Ishikawa (cell line): ENCODE measurements around the gene NFX1.

Source experiments
- CEBPB ChIP-seq: IDR thresholded peaks from 2 replicates; pipeline ENCODE4 v1.6.1; 2012
- CREB1 ChIP-seq: IDR thresholded peaks from 2 replicates; pipeline ENCODE4 v1.6.1; 2012; ENCODE audit warnings: low read depth
- EGR1 ChIP-seq: IDR thresholded peaks from 2 replicates; pipeline ENCODE4 v1.6.1; 2012
- EP300 ChIP-seq: IDR thresholded peaks from 2 replicates; pipeline ENCODE4 v1.6.1; 2012; ENCODE audit warnings: borderline replicate concordance
- FOXM1 ChIP-seq: IDR thresholded peaks from 2 replicates; pipeline ENCODE4 v1.6.1; 2012; ENCODE audit warnings: low read depth, borderline replicate concordance
- MAX ChIP-seq: IDR thresholded peaks from 2 replicates; pipeline ENCODE4 v1.6.1; 2012
- NFIC ChIP-seq: IDR thresholded peaks from 2 replicates; pipeline ENCODE4 v1.6.1; 2012
- RAD21 ChIP-seq: IDR thresholded peaks from 2 replicates; pipeline ENCODE4 v1.6.1; 2012; ENCODE audit warnings: low read depth
- REST ChIP-seq: IDR thresholded peaks from 2 replicates; pipeline ENCODE4 v1.6.1; 2012; ENCODE audit warnings: low read depth, mild to moderate bottlenecking
- TAF1 ChIP-seq: IDR thresholded peaks from 2 replicates; pipeline ENCODE4 v1.6.1; 2012; ENCODE audit warnings: low read depth, mild to moderate bottlenecking
- TCF12 ChIP-seq: IDR thresholded peaks from 2 replicates; pipeline ENCODE4 v1.6.1; 2012; ENCODE audit warnings: low read depth
- TEAD4 ChIP-seq: IDR thresholded peaks from 2 replicates; pipeline ENCODE4 v1.6.1; 2012
- YY1 ChIP-seq: IDR thresholded peaks from 2 replicates; pipeline ENCODE4 v1.6.1; 2012; ENCODE audit warnings: low read depth
- ZBTB7A ChIP-seq: IDR thresholded peaks from 2 replicates; pipeline ENCODE4 v1.6.1; 2012; ENCODE audit warnings: low read depth
- TF ChIP-seq, protein P1 (sequence below): IDR thresholded peaks from 2 replicates; pipeline ENCODE4 v1.6.1; 2012

The NFX1 gene

GRCh38 chr9:33329117-33329563 lies 38.8 kb downstream of the NFX1 start:
- TF ChIP-seq CREB1 (0 out of 2 replicates have a peak, but pooled peaks have one; percentile 42), EP300 (peak; percentile 91), FOXM1 (peak; percentile 74; the same call in 1 of the 2 replicates), TCF12 (peak; percentile 85), TAF1 (no peak), RAD21 (no peak), MAX (peak; percentile 92), CEBPB (peak; percentile 100), YY1 (no peak), TEAD4 (peak; percentile 53), REST (no peak), EGR1 (no peak), NFIC (peak; percentile 98), ZBTB7A (no peak)
- TF ChIP-seq, protein P1, sequence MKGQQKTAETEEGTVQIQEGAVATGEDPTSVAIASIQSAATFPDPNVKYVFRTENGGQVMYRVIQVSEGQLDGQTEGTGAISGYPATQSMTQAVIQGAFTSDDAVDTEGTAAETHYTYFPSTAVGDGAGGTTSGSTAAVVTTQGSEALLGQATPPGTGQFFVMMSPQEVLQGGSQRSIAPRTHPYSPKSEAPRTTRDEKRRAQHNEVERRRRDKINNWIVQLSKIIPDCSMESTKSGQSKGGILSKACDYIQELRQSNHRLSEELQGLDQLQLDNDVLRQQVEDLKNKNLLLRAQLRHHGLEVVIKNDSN, result peak; percentile 92

DNA sequence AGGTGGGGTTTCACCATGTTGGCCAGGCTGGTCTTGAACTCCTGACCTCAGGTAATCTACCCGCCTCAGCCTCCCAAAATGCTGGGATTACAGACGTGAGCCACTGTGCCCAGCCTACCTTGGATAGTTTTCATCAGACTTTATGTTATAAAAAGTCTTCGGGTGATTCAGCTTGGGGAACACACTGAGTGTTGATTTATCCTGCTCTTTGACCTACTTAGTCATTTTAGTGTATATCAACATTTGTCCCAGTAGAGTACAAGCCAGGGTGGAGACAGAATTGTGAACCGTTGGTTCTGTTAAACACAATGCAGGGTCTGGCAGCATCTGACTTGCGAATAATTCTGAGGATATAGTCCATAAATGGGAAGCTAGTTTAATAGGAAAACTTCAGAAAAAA lies 39.7 kb downstream of the NFX1 start:
- TF ChIP-seq NFIC (no peak), FOXM1 (no peak), REST (no peak), MAX (no peak), TAF1 (no peak), TCF12 (no peak), EGR1 (no peak), ZBTB7A (no peak), CREB1 (no peak), CEBPB (no peak), RAD21 (no peak), TEAD4 (no peak), YY1 (no peak), EP300 (no peak)
- TF ChIP-seq, protein P1, result no peak

GRCh38 chr9:33331377-33331891 lies 41.1 kb downstream of the NFX1 start:
- no peak for TF ChIP-seq FOXM1
- no peak for TF ChIP-seq TEAD4
- no peak for TF ChIP-seq RAD21
- TF ChIP-seq TCF12, result no peak
- no peak for TF ChIP-seq NFIC
- TF ChIP-seq CEBPB, result no peak
- TF ChIP-seq EP300, result no peak
- TF ChIP-seq ZBTB7A, result no peak
- no peak for TF ChIP-seq TAF1
- no peak for TF ChIP-seq CREB1
- TF ChIP-seq REST, result no peak

DNA sequence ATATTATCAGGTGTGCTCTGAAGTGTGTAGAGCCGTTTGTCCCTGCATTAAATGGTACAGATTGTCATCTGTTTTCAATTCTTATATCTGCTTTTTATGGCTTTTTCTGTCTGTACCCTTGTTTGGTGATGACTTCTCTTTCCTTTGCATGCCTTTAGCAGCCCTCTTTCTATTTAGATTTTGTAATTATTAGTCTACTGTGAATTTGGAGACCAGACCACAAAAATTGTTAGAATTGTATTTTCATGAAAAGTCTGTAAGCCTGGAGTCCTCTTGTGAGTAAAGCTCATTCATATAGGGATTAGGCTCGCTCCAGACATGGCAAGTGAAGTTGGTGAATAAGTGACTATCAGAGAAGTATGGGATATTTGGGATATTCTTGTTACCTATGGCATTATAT lies 41.7 kb downstream of the NFX1 start:
- no peak for TF ChIP-seq NFIC
- TF ChIP-seq YY1, result no peak
- no peak for TF ChIP-seq CEBPB
- TF ChIP-seq EP300, result no peak
- no peak for TF ChIP-seq FOXM1
- TF ChIP-seq, protein P1, result no peak
- TF ChIP-seq CREB1, result no peak
